ENCODE results near the gene CA14.

CA14 gene

DNA sequence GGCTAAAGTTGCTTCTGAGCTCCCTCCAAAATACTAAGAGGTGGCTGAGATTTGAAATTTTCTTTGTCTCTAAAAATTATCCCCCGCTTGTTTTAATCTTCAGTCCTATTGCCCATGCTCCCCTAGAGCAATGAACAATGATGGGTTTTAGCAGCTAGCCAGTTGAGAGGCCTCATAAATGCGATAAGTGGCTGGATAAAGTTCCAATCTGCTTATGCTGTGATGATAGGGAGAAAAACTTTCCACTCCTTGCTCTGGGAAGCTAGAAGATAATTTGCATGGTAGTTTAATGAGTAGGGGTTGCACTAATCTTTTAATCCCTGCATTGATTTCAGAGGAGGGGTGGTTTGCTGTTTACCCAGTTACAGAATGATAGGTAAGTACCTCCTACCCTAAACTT lies 54.2 kb downstream of the CA14 start:
- TF ChIP-seq CTCF (IDR thresholded peaks at IDR 0.05; ENCODE audit: unreplicated experiment in 3 of 3) = no peak
- H3K9me3 Mint-ChIP-seq = no peaks in the 10 kb centered on the region
- H3K36me3 Mint-ChIP-seq (ENCODE audit: low read depth) = peaks cover 20% of the 10 kb centered on the region
- H3K4me3 Mint-ChIP-seq = no peak overlapping the region
- peaks cover 14% of the 10 kb centered on the region for H3K4me1 Mint-ChIP-seq
- H3K27ac Mint-ChIP-seq = no peak overlapping the region
- H3K27me3 Mint-ChIP-seq (ENCODE audit: low read depth) = peaks cover 5% of the 10 kb centered on the region
